ENCODE measurements around the gene FAM169A.
"Not testable (repeated sequence)": the region's sequence is repeated elsewhere in the genome, so short reads cannot be mapped to it uniquely, and the experiment has no call there.

Gene FAM169A

GRCh38 chr5:74866596-74867162, 492 bp upstream of the FAM169A start:
- no peak for DNase-seq

- DNase-seq, result no peak
Measured at GRCh38 chr5:74865256-74865803, 857 bp downstream of the FAM169A start.

- DNase-seq, result no peak
Measured at GRCh38 chr5:74864823-74865222, 1.4 kb downstream of the FAM169A start.

GRCh38 chr5:74863726-74864125, 2.5 kb downstream of the FAM169A start:
- DNase-seq, result no peak

- no peak for DNase-seq
Measured at GRCh38 chr5:74862221-74862620, 4.0 kb downstream of the FAM169A start.

GRCh38 chr5:74856975-74857374, 9.2 kb downstream of the FAM169A start:
- DNase-seq, result not testable (repeated sequence)

- DNase-seq, result no peak
Measured at GRCh38 chr5:74853256-74853655, 12.9 kb downstream of the FAM169A start.

- no peak for DNase-seq
Measured at GRCh38 chr5:74851684-74852353, 14.4 kb downstream of the FAM169A start.

- no peak for DNase-seq
Measured at GRCh38 chr5:74850789-74851425, 15.3 kb downstream of the FAM169A start.

GRCh38 chr5:74850030-74850429, 16.2 kb downstream of the FAM169A start:
- DNase-seq, result no peak

GRCh38 chr5:74848553-74849025, 17.6 kb downstream of the FAM169A start:
- DNase-seq, result no peak

GRCh38 chr5:74839229-74839628, 27.0 kb downstream of the FAM169A start:
- no peak for DNase-seq

GRCh38 chr5:74838262-74838661, 27.9 kb downstream of the FAM169A start:
- no peak for DNase-seq

GRCh38 chr5:74837115-74837514, 29.1 kb downstream of the FAM169A start:
- DNase-seq, result no peak

- no peak for DNase-seq
Measured at GRCh38 chr5:74833537-74834266, 32.5 kb downstream of the FAM169A start.

- DNase-seq, result no peak
Measured at GRCh38 chr5:74829413-74829812, 36.8 kb downstream of the FAM169A start.

- no peak for DNase-seq
Measured at GRCh38 chr5:74822288-74822687, 43.9 kb downstream of the FAM169A start.

- DNase-seq, result no peak
Measured at GRCh38 chr5:74816875-74817274, 49.3 kb downstream of the FAM169A start.

GRCh38 chr5:74810915-74811314, 55.3 kb downstream of the FAM169A start:
- DNase-seq, result no peak

- no peak for DNase-seq
Measured at GRCh38 chr5:74801941-74802340, 64.2 kb downstream of the FAM169A start.

- no peak for DNase-seq
Measured at GRCh38 chr5:74801197-74801596, 65.0 kb downstream of the FAM169A start.

GRCh38 chr5:74798977-74799911, 66.9 kb downstream of the FAM169A start:
- no peak for DNase-seq
